ENCODE measurements around the gene RUSF1.

DNA sequence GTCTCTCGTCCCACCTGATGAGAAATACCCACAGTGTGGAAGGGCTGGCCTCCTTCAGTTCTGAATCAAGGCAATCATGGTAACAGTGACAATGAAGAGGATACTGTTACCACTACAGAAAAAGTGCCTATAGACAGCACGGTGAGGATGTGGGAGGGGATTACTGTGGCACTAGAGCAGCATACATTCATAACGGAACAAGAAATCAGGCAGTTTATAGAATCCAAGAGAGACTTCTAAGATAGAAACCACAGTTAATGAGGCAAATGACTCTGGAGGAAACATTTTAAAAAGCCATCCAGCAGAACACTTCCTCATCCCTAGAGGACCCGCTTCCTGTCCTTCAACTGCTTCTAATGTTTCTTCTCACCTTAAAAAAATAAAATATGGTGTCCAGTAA is 2.7 kb downstream of the RUSF1 start:
- TF ChIP-seq, protein P1, sequence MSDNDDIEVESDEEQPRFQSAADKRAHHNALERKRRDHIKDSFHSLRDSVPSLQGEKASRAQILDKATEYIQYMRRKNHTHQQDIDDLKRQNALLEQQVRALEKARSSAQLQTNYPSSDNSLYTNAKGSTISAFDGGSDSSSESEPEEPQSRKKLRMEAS (IDR thresholded peaks at IDR 0.05), result no peak
- TF ChIP-seq, protein P2, sequence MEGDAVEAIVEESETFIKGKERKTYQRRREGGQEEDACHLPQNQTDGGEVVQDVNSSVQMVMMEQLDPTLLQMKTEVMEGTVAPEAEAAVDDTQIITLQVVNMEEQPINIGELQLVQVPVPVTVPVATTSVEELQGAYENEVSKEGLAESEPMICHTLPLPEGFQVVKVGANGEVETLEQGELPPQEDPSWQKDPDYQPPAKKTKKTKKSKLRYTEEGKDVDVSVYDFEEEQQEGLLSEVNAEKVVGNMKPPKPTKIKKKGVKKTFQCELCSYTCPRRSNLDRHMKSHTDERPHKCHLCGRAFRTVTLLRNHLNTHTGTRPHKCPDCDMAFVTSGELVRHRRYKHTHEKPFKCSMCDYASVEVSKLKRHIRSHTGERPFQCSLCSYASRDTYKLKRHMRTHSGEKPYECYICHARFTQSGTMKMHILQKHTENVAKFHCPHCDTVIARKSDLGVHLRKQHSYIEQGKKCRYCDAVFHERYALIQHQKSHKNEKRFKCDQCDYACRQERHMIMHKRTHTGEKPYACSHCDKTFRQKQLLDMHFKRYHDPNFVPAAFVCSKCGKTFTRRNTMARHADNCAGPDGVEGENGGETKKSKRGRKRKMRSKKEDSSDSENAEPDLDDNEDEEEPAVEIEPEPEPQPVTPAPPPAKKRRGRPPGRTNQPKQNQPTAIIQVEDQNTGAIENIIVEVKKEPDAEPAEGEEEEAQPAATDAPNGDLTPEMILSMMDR (IDR thresholded peaks at IDR 0.05 in 2 of 3, conservative IDR thresholded peaks at IDR 0.05 in 1 of 3; ENCODE audit: borderline replicate concordance in 1 of 3, insufficient read depth in 1 of 3, low read depth in 2 of 3, low read length in 2 of 3), result no peak
- no peak for TF ChIP-seq JUND (IDR thresholded peaks at IDR 0.05)
- TF ChIP-seq POLR2A (IDR thresholded peaks at IDR 0.05; ENCODE audit: borderline replicate concordance, extremely low read depth, insufficient read depth, insufficient read length), result no peak
- TF ChIP-seq EZH2 (IDR thresholded peaks at IDR 0.05), result no peak

Measured in HCT116 (cell line).